ENCODE measurements around the gene PPP1R14B. TPM values are rescaled to one million over a fixed set of nuclear protein-coding genes. Genes with fewer than 3 reads are reported as not detected.

PPP1R14B gene
- total RNA-seq, 4 donors from 2014 or later: 144 to 444 (median 237) TPM

DNA sequence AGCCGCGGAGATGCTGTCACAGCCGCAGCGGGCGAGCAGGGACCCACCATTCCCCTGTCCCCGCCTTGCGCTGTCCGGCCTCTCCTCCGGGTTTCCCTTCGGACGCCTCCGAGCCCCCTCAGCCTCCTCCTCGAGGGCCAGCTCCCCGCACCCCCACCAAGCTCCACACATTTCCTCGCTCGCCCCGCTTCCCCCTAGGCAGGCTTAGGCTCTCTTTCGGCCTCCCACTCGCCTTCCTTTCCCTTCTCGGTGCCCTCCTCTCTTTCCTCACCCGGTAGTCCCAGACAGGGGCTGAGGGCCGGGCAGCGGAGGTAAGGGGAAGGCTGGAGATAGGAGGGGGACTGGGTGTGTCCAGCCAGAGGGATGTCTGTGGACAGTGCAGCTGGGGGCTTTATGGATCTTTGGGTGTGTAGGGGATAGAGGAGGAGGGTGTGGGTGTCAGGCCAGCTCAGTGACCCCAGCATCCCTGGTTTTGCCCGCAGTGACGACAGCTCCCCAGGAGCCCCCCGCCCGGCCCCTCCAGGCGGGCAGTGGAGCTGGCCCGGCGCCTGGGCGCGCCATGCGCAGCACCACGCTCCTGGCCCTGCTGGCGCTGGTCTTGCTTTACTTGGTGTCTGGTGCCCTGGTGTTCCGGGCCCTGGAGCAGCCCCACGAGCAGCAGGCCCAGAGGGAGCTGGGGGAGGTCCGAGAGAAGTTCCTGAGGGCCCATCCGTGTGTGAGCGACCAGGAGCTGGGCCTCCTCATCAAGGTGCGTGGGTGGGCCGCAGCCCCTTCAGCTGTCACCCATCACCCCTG is 45.9 kb upstream of the PPP1R14B start:
- Histone ChIP-seq H3K4me3 (peak overlapping the region; percentile 30 to 38 (median 35)), H3K27me3 (peaks cover 49 to 63% (median 59%) of the 10 kb centered on the region in 3 donors), H3K36me3 (no peaks in the 10 kb centered on the region), H3K27ac (no peak overlapping the region), H3K4me1 (peaks cover 0 to 6% of the 10 kb centered on the region in 2 donors), H3K9me3 (no peaks in the 10 kb centered on the region)
- in situ Hi-C loops (cut with MboI; ENCODE audit: low sequenced_read_pairs in 4 of 4): no loop called here
- no peak for DNase-seq
- no peak for TF ChIP-seq CTCF (IDR thresholded peaks at IDR 0.05 in 4 of 5, conservative IDR thresholded peaks at IDR 0.05 in 1 of 5)
- TF ChIP-seq POLR2A (IDR thresholded peaks at IDR 0.05): no peak
- intact Hi-C loops (cut with DNase I; ENCODE audit: low total_unique reads): no loop called here
- ATAC-seq: no peak

GRCh38 chr11:64291752-64292459 is 45.2 kb upstream of the PPP1R14B start:
- no peaks in the 10 kb centered on the region for H3K9me3 ChIP-seq
- no peaks in the 10 kb centered on the region for H3K36me3 ChIP-seq
- peaks cover 1 to 7% of the 10 kb centered on the region in 2 donors for H3K4me1 ChIP-seq
- intact Hi-C loops (cut with DNase I; ENCODE audit: low total_unique reads): no loop called here
- in situ Hi-C loops (cut with MboI; ENCODE audit: low sequenced_read_pairs in 4 of 4): no loop called here
- TF ChIP-seq POLR2A (IDR thresholded peaks at IDR 0.05) (no peak), CTCF (IDR thresholded peaks at IDR 0.05 in 4 of 5, conservative IDR thresholded peaks at IDR 0.05 in 1 of 5) (no peak)
- no peak for ATAC-seq
- H3K27me3 ChIP-seq: peaks cover 41 to 55% (median 52%) of the 10 kb centered on the region in 3 donors
- no peak for DNase-seq
- H3K4me3 ChIP-seq: peak overlapping the region; percentile 30 to 38 (median 35)
- H3K27ac ChIP-seq: no peak overlapping the region

GRCh38 chr11:64291262-64291751 is 44.6 kb upstream of the PPP1R14B start, which contains the start of gene KCNK4:
Gene KCNK4 (plus strand): TSS chr11:64291302. CDS start chr11:64293019, 1,717 bp downstream.
- H3K27ac ChIP-seq: no peak within 1 kb of the TSS
- H3K27me3 ChIP-seq: peaks cover 35 to 50% (median 46%) of the 10 kb centered on the region in 3 donors
- in situ Hi-C loops (cut with MboI; ENCODE audit: low sequenced_read_pairs in 4 of 4) (no loop called here), intact Hi-C loops (cut with DNase I; ENCODE audit: low total_unique reads) (no loop called here)
- no peak for ATAC-seq
- H3K36me3 ChIP-seq: no peaks in the 10 kb centered on the region
- DNase-seq: no peak
- H3K4me3 ChIP-seq: peak within 1 kb of the TSS; percentile 30 to 38 (median 35)
- H3K9me3 ChIP-seq: no peaks in the 10 kb centered on the region
- peaks cover 7 to 13% of the 10 kb centered on the region in 2 donors for H3K4me1 ChIP-seq
- TF ChIP-seq CTCF (IDR thresholded peaks at IDR 0.05 in 4 of 5, conservative IDR thresholded peaks at IDR 0.05 in 1 of 5) (no peak), POLR2A (IDR thresholded peaks at IDR 0.05) (no peak)

DNA sequence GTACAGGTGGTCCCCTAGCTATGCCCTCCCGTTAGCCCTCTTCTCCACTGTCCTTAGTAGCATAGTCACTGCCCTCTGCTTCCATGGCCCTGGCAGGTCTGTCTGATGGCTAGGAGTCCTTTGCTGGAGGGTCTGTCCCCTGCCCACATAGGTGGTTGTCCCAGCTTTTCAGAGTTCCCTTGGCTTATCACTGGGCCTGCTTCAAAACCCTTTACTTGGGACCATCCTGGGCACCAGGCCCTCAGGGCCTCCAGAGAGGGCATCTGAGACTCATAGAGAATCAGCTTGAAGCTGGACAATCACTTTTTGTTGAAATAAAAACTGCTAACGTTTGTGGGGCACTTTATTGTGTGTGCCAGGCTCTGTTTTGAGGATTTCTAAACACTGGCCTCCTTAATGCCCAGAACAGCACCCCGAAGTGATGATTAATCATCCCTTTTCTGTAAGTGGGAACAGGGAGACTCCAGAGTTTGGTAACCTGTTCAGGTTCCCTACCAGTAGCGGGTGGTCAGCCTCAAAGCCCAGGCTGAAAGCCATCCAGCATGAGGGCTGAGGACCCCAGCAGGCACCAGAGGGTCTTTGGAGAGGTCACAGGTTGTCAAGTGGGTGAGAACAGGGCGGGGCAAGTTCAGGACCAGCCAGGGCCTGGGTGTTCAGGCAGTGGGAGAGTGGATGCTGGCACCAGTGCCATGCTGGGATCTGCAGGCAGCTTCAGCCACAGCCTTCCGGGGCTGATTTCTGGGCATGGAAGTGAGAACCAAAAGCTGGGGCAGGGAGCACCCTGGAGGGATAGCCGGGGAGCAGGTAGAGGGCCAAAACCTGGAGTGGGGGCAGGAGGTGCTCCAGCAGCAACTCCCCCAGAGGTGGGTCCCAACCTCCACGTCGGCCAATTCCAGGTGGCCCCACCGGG is 43.9 kb upstream of the PPP1R14B start:
- Histone ChIP-seq H3K4me1 (peaks cover 11 to 18% of the 10 kb centered on the region in 2 donors), H3K27ac (no peak overlapping the region), H3K27me3 (peaks cover 34 to 46% (median 42%) of the 10 kb centered on the region in 3 donors), H3K36me3 (no peaks in the 10 kb centered on the region), H3K9me3 (no peaks in the 10 kb centered on the region), H3K4me3 (no peak overlapping the region)
- in situ Hi-C loops (cut with MboI; ENCODE audit: low sequenced_read_pairs in 4 of 4): no loop called here
- ATAC-seq (no peak), DNase-seq (no peak)
- TF ChIP-seq POLR2A (IDR thresholded peaks at IDR 0.05): no peak
- TF ChIP-seq CTCF (IDR thresholded peaks at IDR 0.05 in 4 of 5, conservative IDR thresholded peaks at IDR 0.05 in 1 of 5): no peak
- intact Hi-C loops (cut with DNase I; ENCODE audit: low total_unique reads): no loop called here

Measured in gastrocnemius medialis (tissue), 4 donors.